GM19455 (cell line): ENCODE data around the gene LRRC61.
"Not testable (repeated sequence)": the region's sequence is repeated elsewhere in the genome, so short reads cannot be mapped to it uniquely, and the experiment has no call there.

Experiments used
- ATAC-seq: cut with Tn5 transposase; IDR thresholded peaks from one replicate; pipeline ENCODE4 v1.9.1; 2021; ENCODE audit not compliant: unreplicated experiment

Gene LRRC61, protein sequence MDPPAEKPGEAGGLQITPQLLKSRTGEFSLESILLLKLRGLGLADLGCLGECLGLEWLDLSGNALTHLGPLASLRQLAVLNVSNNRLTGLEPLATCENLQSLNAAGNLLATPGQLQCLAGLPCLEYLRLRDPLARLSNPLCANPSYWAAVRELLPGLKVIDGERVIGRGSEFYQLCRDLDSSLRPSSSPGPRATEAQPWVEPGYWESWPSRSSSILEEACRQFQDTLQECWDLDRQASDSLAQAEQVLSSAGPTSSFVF

GRCh38 chr7:150322833-150323681 is at the start of gene LRRC61, which contains the start of gene ACTR3C:
LRRC61 (plus strand) TSS chr7:150323355; CDS start chr7:150336862, 13,507 bp downstream.
ACTR3C (minus strand) TSS chr7:150323545; CDS start chr7:150295296, 28,249 bp downstream.
- peak; percentile 66 for ATAC-seq

GRCh38 chr7:150276132-150276695 is 46.9 kb upstream of the LRRC61 start:
- not testable (repeated sequence) for ATAC-seq

DNA sequence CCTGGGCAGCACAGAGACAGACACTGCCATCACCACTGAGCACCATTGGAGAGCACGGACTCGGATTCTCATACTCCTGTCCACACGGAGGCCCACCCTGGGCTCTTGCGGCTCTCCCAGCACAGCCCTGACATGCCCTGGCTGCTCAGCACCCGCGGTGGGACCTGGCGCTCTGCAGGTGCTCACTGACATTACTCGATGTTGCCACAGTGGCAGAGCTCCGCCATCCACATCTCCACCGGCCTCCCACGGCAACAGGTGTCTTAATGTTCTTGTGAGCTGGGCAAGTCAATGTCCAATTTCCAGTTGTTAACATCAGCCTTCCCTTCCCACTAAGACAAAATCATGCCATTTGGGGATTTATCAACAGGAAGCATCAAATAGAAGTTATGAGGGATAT is 44.8 kb upstream of the LRRC61 start:
- ATAC-seq: not testable (repeated sequence)

DNA sequence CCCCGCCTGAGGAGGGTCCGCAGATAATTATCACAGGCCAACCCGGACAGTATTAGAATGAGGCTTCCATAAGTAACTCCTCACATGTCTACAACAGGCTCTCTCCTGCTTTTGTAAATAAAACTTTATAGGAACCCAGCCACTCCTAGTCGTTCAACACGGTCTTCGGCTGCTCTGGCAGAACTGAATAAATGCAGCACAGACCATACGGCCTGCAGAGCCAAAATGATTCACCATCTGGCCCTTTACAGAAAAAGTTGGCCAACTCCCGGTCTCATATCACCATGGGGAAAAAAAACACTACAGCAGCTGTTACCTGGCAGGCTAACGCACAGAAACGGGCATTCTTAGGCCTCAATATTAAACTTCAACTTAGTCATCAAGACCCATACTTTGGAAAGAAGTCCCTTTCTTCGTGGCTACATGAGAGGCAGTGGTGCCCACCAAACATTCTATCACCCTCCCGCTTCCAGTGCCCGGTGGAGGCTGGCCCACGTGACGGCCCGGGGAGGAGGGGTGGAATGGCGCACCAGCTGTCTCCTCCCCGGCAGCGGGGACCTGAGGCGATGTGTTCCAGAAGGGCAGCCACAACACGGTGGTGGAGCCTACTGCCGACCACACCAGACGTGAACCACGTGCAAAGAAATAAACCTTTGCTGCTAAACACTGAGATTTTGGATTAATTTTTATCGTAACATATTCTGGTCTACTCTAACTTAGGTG is 41.3 kb upstream of the LRRC61 start:
- not testable (repeated sequence) for ATAC-seq

GRCh38 chr7:150283111-150283510 is 40.0 kb upstream of the LRRC61 start:
- ATAC-seq: not testable (repeated sequence)

- ATAC-seq: not testable (repeated sequence)
These were observed 39.5 kb upstream of the LRRC61 start for GRCh38 chr7:150283608-150284007.

DNA sequence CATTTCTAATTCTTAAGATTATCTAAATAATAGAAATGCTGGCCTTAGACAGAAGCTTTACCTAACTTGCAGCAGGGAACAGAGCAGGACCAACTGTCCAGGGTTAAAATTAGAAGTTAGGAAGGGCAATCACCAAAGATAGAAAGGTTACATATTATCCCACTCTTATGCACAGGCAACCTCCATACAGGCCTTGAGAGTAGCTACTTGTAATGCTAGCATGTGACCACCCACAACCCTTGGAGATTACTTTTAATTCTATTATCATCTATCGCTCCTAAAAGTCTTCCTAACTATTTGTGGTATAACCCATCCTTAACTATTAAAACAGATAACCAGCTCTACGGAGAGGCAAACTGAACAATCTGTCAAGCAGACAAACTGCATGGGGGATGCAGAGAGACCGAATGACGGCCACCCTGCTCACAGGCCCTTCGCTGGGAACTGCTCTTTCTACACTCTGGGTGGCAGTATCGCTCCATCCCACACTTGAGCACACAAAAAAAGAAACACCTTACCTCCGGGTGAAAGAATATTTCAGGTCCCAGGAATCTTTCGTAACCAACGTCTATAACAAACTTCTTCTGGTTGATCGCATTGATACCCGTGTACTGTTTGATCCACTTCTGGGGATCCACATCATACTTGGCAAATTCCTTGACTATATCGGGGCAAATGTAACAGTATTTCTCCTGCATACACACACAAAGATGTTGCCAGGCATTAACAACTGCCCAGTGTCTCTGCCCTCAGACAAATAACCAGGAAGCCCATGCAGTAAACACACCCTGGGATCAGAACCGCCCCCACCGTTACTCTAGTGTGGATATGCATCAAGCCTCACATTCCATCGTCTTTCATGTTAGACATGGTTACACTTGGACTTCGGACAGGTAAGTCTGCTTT is 37.1 kb upstream of the LRRC61 start:
- ATAC-seq: not testable (repeated sequence)

GRCh38 chr7:150287815-150288214 is 35.3 kb upstream of the LRRC61 start:
- ATAC-seq: not testable (repeated sequence)

GRCh38 chr7:150288816-150289215 is 34.3 kb upstream of the LRRC61 start:
- not testable (repeated sequence) for ATAC-seq

DNA sequence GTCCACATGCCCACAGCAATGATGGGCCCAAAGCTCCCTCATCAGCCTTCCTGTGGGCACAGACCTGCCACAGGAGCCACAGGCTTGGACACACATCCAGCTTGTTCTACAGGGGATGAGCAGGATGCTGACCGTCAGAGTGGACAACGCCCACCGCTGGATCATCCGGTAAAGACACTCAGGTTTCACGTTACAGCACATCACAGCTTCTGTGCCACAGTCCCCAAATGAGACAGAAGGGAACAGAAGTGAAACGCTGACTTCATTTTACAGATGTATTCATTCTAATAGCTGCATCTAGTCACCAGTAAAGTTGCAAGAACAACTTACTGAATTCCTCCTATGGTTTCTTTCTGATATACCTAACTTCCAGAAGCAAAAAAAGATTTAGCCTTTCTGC is 32.8 kb upstream of the LRRC61 start:
- not testable (repeated sequence) for ATAC-seq

DNA sequence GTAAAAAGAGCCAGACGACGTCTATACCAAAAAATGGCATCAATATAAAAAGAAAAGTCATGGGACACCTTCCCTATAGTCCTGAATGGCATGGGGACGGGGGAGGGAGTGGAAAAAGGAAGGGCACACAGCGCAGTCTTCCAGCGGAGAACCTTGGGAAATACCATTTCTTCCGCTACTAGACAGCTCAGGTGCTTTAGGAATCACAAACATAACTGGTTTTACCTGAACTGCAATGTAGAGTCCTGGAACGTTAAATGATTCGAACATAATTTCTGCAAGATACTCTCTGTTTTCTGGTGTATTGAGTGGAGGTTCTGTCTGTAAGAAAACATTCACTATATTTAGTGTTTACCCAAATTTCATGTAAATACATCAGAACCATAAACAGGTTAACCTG is 28.1 kb upstream of the LRRC61 start:
- not testable (repeated sequence) for ATAC-seq

DNA sequence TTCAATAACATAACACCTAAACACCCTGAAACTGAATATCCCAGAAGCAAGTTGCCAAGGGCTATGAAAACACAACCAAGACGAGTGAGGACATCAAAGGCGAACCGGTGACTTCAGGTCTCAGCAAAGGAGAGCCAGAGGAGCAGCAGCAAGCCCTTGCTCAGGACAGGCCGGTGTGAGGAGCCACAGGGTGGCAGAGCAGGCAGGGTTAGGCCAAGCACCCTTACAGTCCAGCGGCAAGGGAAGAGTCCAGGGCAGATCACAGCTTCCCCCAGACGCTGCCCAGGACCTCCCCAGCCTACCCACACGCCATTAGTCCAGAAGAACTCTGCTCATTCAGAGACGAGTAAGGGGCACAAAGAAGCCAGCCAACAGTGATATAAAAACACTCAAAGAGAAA is 27.5 kb upstream of the LRRC61 start:
- ATAC-seq: not testable (repeated sequence)

- not testable (repeated sequence) for ATAC-seq
These were observed 26.4 kb upstream of the LRRC61 start for GRCh38 chr7:150296802-150297201.

DNA sequence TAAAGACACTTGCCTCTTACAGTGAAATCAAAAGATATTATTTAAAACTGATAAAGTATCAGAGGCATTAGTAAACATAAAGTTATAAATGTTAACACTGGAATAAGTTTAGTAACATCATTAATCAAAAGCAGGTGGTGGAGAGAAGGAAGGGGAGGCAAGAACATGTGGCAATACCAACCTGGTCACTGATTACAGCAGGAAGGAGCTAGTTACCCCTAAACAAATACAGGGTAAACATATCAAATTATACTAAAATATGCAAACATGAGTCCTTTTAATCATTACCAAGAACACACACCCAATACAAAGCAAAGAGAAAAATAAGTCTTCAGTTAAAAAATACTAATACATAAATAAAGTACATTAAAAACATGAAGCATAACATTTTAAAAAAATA is 25.2 kb upstream of the LRRC61 start:
- not testable (repeated sequence) for ATAC-seq

- not testable (repeated sequence) for ATAC-seq
These were observed 20.2 kb upstream of the LRRC61 start for GRCh38 chr7:150302908-150303310.

- ATAC-seq: not testable (repeated sequence)
These were observed 18.5 kb upstream of the LRRC61 start for GRCh38 chr7:150304499-150305258.

DNA sequence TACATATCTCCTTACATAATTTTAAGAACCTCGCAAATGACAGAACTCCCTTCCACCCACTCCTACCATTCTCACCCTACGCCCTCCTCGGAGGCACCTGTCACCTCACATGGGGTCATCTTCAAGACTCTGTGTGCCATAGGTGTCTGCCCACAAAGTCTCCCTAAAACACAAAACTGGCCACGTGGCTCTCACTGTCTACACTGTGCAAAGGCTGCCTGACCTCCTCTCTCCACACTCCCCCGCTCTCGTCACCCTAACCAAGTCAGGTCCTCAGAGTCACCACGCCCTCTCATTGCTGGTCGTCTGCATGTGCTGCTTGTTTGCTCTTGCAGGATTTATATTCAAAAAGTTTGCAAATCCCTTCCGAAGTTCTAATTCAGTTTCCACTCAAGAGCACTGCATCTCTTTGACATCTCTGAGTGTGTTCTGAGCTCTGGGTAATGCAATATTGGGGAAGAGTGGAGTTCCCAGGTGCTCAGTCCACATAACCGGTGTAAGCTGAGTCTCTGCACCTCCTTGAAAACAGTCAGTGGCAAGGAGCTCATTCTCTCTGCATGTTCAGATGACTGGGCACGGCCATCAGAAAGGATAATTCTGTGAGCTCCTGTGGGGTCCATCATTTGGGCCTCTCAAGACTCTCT is 17.8 kb upstream of the LRRC61 start:
- ATAC-seq: not testable (repeated sequence)

- ATAC-seq: not testable (repeated sequence)
These were observed 17.3 kb upstream of the LRRC61 start for GRCh38 chr7:150305903-150306284.

GRCh38 chr7:150306377-150306776 is 16.8 kb upstream of the LRRC61 start:
- ATAC-seq: not testable (repeated sequence)
